ENCODE results near the gene CYP11A1. TPM values are rescaled to one million over a fixed set of nuclear protein-coding genes. Genes with fewer than 3 reads are reported as not detected.
A peak's percentile ranks its signal among the peaks of the same experiment; 100 is the strongest.

Gene CYP11A1
- total and polyA plus RNA-seq, 9 donors, result 19.9 to 1,902 (median 32.3) TPM

DNA sequence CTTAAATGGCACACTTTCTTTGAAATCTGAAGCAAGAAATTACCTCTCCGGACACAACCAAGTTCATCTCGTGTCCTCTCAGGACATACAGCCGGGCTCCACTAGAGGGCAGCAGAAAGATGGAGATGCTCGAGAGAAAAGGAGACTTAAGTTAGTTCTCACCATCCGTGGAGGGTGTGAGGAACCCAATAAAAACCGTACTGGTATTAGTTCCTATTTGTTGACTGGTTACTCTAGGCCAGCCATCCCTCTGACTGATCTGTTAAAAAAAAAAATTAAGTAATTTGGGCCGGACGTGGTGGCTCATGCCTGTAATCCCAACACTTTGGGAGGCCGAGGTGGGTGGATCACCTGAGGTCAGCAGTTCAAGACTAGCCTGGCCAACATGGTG lies 7.9 kb upstream of the CYP11A1 start:
- H3K4me1 ChIP-seq (ENCODE audit: insufficient read depth), result peaks cover 3% of the 10 kb centered on the region
- H3K27ac ChIP-seq, result no peak overlapping the region
- no peak overlapping the region for H3K4me3 ChIP-seq
- WGBS, 3 donors, result 10 to 14% (median 14%) methylated on average over 9 of the region's 9 CpGs
- TF ChIP-seq EP300 (IDR thresholded peaks at IDR 0.05), result no peak
- TF ChIP-seq, protein P1, sequence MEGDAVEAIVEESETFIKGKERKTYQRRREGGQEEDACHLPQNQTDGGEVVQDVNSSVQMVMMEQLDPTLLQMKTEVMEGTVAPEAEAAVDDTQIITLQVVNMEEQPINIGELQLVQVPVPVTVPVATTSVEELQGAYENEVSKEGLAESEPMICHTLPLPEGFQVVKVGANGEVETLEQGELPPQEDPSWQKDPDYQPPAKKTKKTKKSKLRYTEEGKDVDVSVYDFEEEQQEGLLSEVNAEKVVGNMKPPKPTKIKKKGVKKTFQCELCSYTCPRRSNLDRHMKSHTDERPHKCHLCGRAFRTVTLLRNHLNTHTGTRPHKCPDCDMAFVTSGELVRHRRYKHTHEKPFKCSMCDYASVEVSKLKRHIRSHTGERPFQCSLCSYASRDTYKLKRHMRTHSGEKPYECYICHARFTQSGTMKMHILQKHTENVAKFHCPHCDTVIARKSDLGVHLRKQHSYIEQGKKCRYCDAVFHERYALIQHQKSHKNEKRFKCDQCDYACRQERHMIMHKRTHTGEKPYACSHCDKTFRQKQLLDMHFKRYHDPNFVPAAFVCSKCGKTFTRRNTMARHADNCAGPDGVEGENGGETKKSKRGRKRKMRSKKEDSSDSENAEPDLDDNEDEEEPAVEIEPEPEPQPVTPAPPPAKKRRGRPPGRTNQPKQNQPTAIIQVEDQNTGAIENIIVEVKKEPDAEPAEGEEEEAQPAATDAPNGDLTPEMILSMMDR (IDR thresholded peaks at IDR 0.05), result peak; percentile 64 to 81 (median 65)
- no peak for TF ChIP-seq POLR2A (IDR thresholded peaks at IDR 0.05)
- H3K9me3 ChIP-seq, result no peaks in the 10 kb centered on the region
- H3K27me3 ChIP-seq, result no peaks in the 10 kb centered on the region
- intact Hi-C loops (cut with DNase I), result loop anchor here in 2 of 4 donors (2.0 to 10.0 kb wide), 3 partner anchors 62 to 390 kb away; no protein-coding TSS in a partner anchor
- no peaks in the 10 kb centered on the region for H3K36me3 ChIP-seq
- peak; percentile 79 to 90 (median 87) for DNase-seq

DNA sequence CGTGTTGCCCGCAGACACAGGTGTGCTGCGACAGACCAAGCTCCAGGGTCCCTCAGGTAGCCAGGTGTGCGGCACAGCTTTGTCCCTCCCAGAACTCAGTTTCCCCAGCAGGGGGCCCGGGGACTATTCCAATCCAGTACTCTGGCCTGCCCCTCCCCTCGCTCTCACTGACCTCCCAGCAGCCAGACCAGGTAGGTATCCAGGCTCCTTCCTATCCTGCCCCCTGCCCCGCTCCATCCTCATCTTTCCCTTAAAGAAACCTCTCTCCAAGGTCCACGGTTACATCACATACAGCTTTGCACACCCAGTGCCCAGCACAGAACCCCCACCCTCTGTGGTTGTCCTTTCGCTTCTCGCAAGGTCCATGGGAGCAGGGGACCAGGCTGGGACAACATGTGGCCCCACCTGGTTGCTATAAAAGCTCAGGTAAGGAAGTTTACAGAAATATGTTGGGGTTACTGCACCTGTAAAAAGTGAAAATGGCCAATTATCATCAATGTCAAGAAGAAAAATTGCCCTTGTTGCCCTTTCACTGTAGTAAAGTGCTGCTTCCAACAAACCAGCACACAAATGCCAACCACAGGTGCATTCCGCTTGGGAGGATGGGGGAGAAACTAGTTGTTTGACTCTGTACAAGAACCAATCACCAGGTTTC lies 7.3 kb upstream of the CYP11A1 start:
- Histone ChIP-seq H3K27me3 (no peaks in the 10 kb centered on the region), H3K4me3 (peak overlapping the region; percentile 57), H3K4me1 (ENCODE audit: insufficient read depth) (peaks cover 3% of the 10 kb centered on the region), H3K27ac (no peak overlapping the region), H3K9me3 (no peaks in the 10 kb centered on the region), H3K36me3 (no peaks in the 10 kb centered on the region)
- intact Hi-C loops (cut with DNase I), result loop anchor here in 3 of 4 donors (2.0 to 10.0 kb wide), 5 partner anchors 62 to 393 kb away; no protein-coding TSS in a partner anchor
- 23% methylated on average over 11 of the region's 11 CpGs for WGBS, 3 donors
- no peak for DNase-seq
- no peak for TF ChIP-seq EP300 (IDR thresholded peaks at IDR 0.05)
- no peak for TF ChIP-seq POLR2A (IDR thresholded peaks at IDR 0.05)
- TF ChIP-seq, protein P1 (IDR thresholded peaks at IDR 0.05), result no peak

DNA sequence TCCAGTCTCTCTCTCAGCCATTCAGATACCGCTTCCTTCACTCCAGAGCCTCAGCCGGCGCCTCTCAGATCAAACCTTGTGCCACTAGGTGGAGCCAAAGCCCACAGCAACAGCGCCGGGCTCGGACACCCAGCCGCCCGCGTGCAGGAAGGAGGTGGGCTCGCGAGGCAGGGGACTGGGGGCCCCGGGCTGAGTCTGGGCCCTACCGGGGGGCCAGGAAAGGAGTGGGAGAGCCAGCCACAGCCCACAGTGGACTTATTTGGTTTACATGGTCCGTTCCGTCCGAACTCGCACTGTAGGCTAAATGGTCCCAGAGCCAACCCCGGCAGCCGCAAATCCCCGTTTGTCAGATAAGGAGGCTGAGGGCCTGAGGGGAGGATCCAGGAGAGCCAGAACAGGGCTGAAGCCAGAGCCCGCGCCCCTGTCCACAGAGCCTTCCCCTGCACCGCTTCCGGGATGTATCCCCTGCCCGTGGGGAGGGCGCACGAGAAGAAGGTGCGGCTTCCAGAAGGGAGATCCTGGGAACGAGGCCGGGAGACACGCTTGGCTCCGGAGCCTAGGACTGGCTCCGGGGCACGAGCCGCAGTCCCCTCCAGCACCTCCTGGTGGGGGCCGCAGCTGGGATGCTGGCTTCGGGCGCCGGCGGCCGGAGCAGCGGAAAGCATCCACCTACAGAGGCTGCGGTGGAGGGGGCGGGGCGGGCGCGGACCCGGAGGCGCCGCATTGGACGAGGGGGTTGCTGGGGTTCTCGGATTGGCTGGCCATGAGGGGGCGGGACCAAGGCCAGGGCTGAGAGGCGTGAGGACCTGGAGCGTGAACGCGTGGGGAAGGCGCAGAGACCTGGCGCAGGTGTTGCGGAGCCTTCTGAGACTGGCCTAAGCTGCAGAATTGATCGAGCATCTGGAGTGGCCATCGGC lies 6.5 kb upstream of the CYP11A1 start:
- Histone ChIP-seq H3K4me1 (ENCODE audit: insufficient read depth) (peaks cover 6% of the 10 kb centered on the region), H3K4me3 (peak overlapping the region; percentile 57), H3K27me3 (no peaks in the 10 kb centered on the region), H3K27ac (peak overlapping the region in 1 of 2 donors; percentile 61), H3K9me3 (no peaks in the 10 kb centered on the region), H3K36me3 (no peaks in the 10 kb centered on the region)
- DNase-seq, result peak; percentile 94 to 96 (median 96)
- WGBS, 3 donors, result 0% methylated on average over 41 to 62 of the region's 62 CpGs
- TF ChIP-seq, protein P1 (IDR thresholded peaks at IDR 0.05), result peak; percentile 73 to 84 (median 81)
- TF ChIP-seq EP300 (IDR thresholded peaks at IDR 0.05), result no peak
- peak; percentile 26 for TF ChIP-seq POLR2A (IDR thresholded peaks at IDR 0.05)
- intact Hi-C loops (cut with DNase I), result loop anchor here in 3 of 4 donors (2.0 to 10.0 kb wide), 5 partner anchors 63 to 393 kb away; no protein-coding TSS in a partner anchor

DNA sequence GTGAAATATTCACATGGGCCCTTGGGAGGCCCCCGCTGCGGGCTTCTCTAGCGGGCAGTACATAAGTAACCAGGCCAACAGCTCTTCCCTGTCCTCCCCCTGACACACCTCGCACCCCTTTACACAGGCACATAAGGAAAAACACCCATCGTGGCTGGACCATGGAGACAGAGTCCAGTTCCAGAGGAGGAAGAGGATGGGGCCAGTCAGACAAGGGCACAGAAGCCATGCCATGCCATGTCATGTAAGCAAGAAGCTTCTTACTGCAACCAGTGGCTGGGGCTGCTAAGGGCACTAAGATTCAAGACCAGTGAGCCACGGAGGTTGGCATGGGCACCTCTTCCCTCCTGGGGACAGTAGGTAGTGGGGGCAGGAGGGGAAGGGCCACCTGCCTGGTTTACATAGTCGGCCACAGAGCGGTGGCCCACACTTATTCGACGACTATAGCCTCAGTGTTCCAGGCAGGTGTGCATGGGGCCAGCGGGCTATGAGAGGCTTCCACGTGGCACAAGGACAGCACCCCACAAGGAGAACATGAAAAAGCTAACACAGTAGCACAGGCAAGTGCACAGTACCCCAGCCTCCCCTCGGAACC lies 5.7 kb upstream of the CYP11A1 start:
- intact Hi-C loops (cut with DNase I), result loop anchor here in 3 of 4 donors (5.0 to 10.0 kb wide), 4 partner anchors 259 to 394 kb away; no protein-coding TSS in a partner anchor
- TF ChIP-seq, protein P1 (IDR thresholded peaks at IDR 0.05), result no peak
- no peak for DNase-seq
- Histone ChIP-seq H3K27me3 (no peaks in the 10 kb centered on the region), H3K27ac (no peak overlapping the region), H3K9me3 (no peaks in the 10 kb centered on the region), H3K4me1 (ENCODE audit: insufficient read depth) (peaks cover 6% of the 10 kb centered on the region), H3K4me3 (no peak overlapping the region), H3K36me3 (no peaks in the 10 kb centered on the region)
- WGBS, 3 donors, result 47 to 54% (median 52%) methylated on average over 13 of the region's 13 CpGs
